ENCODE measurements around the gene MAPKAP1. TPM values are rescaled to one million over a fixed set of nuclear protein-coding genes. Genes with fewer than 3 reads are reported as not detected.

MAPKAP1 gene
- 10 to 100 TPM; 56.5 to 63.8 TPM for total RNA-seq
- long read RNA-seq, transcript MAPKAP1-201 (12 exons, 3,395 nt): major isoform, 23 of 77 reads
- long read RNA-seq, transcript MAPKAP1-202 (11 exons, 3,256 nt): minor isoform, 11 of 77 reads
- long read RNA-seq, partial matches to known transcripts: 12 of 77 reads
- long read RNA-seq, other reads (novel, unspliced or antisense): 23 of 77 reads

GRCh38 chr9:125706651-125707471 lies at the start of gene MAPKAP1:
Gene MAPKAP1, minus strand, starts transcription at chr9:125707208. Its CDS starts 34,634 bp downstream, at chr9:125672574.
- ATAC-seq (peak; percentile 100), DNase-seq (peak; percentile 97)
- intact Hi-C loops (cut with DNase I, micrococcal nuclease): no loop called here

DNA sequence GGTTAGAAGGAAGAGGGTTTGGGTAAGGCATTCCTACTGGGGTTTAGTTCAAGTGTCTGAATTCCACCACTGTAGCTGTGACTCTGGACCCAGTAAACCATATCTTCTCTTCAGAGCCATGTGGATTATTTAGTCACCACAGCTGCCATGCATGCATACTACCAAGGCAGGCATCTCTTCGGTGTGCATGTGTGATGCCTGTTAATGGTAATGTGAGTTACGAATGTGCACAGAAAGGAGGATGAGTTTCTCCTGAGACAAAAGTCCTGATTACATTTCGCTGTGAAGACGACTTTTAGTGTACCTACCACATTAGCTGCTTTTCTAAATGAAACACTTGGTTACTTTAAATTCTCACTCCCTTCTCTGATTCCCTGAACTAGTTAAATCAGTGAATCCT lies 49.5 kb upstream of the MAPKAP1 start:
- no peak for DNase-seq
- intact Hi-C loops (cut with DNase I, micrococcal nuclease): no loop called here
- no peak for ATAC-seq

GRCh38 chr9:125755340-125755739 lies 48.3 kb upstream of the MAPKAP1 start:
- no peak for DNase-seq
- intact Hi-C loops (cut with DNase I, micrococcal nuclease): no loop called here
- no peak for ATAC-seq

DNA sequence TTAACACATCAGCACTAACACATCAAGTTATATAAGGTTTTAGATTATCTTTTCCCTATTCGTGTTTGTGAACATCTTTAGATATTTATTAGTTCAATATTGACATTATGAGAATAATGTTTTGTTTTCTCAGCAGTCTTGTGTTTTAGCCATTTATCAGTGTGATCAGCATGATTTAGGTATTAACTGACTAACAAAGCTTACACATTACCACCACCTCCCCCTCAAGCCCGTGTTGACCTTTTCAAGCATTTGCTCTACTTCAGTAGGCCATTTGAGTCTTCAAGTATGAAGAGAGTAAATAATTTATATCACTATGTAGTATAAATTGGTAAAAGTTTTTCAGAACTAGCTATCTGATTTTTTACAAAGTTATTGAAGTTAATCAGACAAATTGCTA lies 47.1 kb upstream of the MAPKAP1 start:
- intact Hi-C loops (cut with DNase I, micrococcal nuclease): no loop called here
- no peak for ATAC-seq
- no peak for DNase-seq

DNA sequence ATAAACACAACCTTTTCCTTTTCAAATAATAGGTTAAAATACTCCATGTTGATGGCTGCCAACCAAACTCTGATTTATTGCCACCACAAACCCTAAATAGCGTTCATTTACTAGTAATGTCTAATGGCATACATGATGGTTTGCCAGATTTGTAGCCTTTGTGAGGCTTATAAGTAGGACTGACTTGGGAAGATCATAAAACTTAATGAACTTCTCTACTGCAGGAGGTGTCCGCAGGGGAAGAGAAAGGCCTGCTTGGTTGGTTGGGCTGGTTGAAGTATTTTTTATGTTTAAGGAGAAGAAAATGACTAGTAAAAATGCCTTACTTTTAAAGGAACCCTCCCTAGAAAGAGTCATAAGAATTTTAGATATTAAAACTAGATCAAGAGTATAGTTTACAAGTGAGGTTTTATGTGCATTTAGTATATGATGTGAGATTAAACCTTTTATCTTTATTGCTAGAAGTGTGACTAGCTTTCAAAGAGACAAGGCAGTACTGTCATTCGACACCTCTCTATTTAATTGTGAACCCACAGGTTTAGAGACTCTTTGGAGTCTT lies 45.1 kb upstream of the MAPKAP1 start:
- ATAC-seq (peak; percentile 40), DNase-seq (no peak)
- intact Hi-C loops (cut with DNase I, micrococcal nuclease): no loop called here

DNA sequence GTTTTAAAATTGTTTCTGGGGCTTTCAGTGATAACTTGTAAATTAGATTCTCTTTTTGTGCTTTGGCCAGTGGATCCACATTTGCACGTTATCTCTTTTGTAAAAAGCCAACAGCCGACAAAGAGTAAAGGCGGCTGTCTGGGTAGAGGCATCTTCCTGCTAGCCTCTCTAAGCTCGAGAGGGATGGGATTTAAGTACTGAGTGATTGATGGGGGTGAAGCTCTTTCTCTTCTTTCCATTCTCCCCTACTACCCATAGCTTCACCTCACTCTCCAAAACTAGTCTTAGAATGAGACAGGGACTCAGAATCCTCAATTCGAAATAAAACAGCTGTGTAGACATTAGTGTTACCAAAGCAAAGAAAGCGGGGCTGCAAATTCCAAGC lies 43.6 kb upstream of the MAPKAP1 start:
- DNase-seq (no peak), ATAC-seq (no peak)
- intact Hi-C loops (cut with DNase I, micrococcal nuclease): no loop called here

DNA sequence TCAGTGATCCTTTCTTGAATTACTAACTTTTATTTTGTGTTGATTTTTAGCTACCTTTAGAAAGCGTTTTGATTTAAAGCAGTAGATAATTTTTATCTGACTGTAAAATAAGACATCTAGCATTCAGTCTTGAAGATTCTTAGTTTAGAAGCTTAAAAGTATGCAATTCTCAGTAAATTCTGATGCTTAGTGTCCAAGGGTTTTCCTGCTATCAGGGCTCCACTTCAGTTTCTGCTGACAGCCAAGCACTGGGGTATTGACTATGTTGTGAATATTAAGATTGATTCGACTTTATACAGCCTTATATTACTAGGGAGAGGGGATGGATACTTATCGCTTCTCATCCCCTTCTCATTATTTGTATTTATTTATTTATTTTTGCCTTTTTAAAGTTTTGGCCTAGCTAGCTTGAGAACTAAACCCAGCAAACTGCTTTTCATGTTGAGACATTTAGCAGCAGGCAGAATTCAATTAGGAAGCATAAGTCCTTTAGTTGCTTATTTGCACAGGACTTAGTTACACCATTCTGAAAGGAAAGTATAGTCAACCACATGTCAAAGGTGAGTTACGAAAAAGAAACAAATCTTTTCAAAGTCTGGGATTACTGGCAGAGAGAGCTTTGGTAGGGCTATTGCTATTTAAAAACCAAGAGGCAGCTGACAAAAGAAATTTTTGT lies 43.1 kb upstream of the MAPKAP1 start:
- intact Hi-C loops (cut with DNase I, micrococcal nuclease): loop anchor here in 1 of 2 donors (10.0 kb wide), 1 partner anchor 195 kb away; no protein-coding TSS in a partner anchor
- no peak for DNase-seq
- ATAC-seq: no peak

DNA sequence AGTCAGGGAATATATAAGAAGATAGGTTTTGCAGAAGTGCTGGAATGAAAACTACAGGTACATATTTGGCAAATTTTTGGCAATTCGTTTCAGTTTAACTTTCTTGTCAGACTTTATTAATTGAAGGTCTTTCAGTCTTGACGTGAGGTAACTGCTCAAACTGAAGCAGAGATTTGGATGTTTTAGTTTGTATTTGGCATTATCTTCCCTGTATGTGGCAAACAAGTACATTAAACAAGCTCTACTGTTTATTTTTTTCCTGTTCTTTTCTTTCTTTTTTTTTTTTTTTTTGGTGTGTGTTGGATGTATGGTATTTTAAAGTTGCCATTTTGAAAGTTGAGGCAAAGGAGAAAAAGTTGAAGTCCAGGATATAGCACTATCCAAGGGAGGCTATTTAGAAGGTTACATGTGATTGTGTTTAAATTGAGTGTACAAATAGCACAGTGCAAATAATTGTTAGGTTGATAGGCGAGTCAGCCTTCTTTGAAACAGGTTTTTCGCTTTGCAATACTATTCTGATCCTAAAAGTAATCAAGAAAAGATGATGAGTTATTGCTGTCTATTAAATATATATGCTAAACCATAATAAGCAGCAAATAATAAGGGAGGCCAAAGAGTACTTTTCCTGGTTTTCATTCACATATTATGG lies 42.4 kb upstream of the MAPKAP1 start:
- intact Hi-C loops (cut with DNase I, micrococcal nuclease): loop anchor here in 1 of 2 donors (10.0 kb wide), 1 partner anchor 195 kb away; no protein-coding TSS in a partner anchor
- ATAC-seq: no peak
- DNase-seq: no peak

DNA sequence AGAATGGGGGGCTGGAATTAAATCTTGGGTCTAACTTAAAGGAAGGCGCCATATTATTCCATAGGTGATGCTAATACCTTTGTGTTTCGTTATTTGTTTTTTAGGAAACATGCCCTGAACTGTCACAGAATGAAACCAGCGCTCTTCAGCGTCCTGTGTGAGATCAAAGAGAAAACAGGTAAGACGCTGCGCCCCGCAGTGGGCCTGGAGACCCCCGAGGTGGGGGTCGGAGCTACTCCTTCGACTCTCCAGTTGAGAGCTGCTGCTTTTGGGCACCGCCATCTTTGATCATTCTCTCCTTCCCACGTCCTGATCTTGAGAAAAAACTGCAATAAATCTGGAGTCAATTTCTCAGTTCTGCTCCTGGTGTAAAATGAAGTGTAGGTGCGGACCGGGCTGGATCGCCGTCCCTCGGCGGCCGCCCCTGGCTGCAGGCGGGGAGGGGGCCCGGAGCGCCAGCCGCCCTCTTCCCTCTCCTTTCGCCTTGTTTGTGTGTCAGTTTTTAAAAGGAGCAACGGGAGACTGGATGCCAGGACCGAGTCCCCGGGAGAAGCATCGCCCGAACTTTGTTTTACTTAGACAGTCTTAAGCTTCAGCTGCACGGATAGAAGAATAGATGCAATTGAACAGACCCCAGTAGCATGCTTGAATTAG lies 41.6 kb upstream of the MAPKAP1 start:
- ATAC-seq (no peak), DNase-seq (peak in 1 of 2 donors; percentile 12)
- intact Hi-C loops (cut with DNase I, micrococcal nuclease): loop anchor here in 1 of 2 donors (10.0 kb wide), 1 partner anchor 194 kb away; no protein-coding TSS in a partner anchor

DNA sequence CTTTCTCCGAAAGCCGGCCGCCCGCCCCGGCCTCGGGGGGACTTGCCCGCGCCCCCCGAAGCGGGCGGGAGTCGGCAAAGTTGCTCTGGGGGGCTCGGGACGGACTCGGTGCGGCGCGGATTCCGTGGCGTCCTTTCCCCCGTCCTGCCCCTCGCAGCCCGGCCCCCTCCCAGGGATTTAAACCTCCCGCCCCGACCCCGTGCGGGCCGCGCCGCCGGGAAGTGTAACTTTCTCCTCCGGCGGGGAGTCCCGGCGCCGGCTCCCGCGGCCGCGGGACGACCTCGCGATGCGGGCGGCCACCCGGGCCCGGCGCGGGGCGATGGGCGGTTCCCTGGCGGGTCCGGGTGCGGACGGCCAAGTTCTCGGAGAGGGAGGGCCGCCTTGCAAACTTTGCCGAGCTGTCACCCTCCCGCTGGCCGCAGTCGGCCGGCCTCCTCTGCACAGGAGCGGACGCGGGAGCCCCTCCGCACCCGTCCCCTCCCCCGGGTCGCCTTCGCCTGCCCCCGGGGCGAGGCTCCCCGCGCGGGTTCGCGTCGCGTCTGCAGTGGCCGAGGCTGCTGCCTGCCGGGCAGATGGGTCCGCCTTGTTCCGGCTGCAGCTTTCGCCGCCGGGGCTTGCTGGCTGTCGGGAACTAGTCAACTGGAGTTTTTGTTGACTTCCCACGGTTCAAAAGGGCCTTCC lies 40.9 kb upstream of the MAPKAP1 start:
- DNase-seq (peak; percentile 32 to 58), ATAC-seq (no peak)
- intact Hi-C loops (cut with DNase I, micrococcal nuclease): loop anchor here in 1 of 2 donors (10.0 kb wide), 1 partner anchor 193 kb away; no protein-coding TSS in a partner anchor

GRCh38 chr9:125747053-125747764 lies 40.2 kb upstream of the MAPKAP1 start, which contains the start of gene PBX3:
Gene PBX3, plus strand, starts transcription at chr9:125747373.
- ATAC-seq (peak; percentile 3), DNase-seq (peak; percentile 44 to 66)
- intact Hi-C loops (cut with DNase I, micrococcal nuclease): loop anchor here in 1 of 2 donors (10.0 kb wide), 1 partner anchor 192 kb away; no protein-coding TSS in a partner anchor

- no peak for ATAC-seq
- no peak for DNase-seq
- intact Hi-C loops (cut with DNase I, micrococcal nuclease): loop anchor here in 1 of 2 donors (10.0 kb wide), 1 partner anchor 192 kb away; no protein-coding TSS in a partner anchor
These were observed 39.7 kb upstream of the MAPKAP1 start for GRCh38 chr9:125746774-125747052.

GRCh38 chr9:125746017-125746773 lies 39.2 kb upstream of the MAPKAP1 start:
- DNase-seq: peak; percentile 95
- intact Hi-C loops (cut with DNase I, micrococcal nuclease): loop anchor here in 1 of 2 donors (10.0 kb wide), 1 partner anchor 191 kb away; no protein-coding TSS in a partner anchor
- peak; percentile 92 for ATAC-seq

- DNase-seq (no peak), ATAC-seq (peak; percentile 9)
- intact Hi-C loops (cut with DNase I, micrococcal nuclease): loop anchor here in 1 of 2 donors (10.0 kb wide), 1 partner anchor 191 kb away; no protein-coding TSS in a partner anchor
These were observed 38.6 kb upstream of the MAPKAP1 start for GRCh38 chr9:125745682-125746016.

DNA sequence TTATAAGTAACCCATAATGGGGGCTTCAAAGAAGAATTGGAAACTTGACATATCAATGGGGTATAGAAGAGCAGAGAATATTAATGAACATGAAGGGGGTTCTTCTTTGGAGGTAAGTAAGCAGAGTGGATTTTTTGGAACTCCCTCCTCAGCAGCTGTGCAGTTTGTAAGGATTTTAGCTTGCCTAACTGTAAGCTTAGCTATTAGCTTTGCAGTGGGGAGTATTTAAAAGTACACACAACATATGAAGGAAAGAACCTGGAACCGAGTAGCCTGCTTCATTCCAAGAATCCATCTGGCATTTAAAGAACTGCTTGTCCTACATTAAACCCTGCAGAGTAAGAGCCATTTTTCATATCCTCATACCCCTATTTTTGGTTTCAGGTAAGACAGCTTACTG lies 38.0 kb upstream of the MAPKAP1 start:
- ATAC-seq: no peak
- intact Hi-C loops (cut with DNase I, micrococcal nuclease): loop anchor here in 1 of 2 donors (10.0 kb wide), 1 partner anchor 190 kb away; no protein-coding TSS in a partner anchor
- DNase-seq: no peak

GRCh38 chr9:125744616-125745015 lies 37.6 kb upstream of the MAPKAP1 start:
- DNase-seq (no peak), ATAC-seq (no peak)
- intact Hi-C loops (cut with DNase I, micrococcal nuclease): loop anchor here in 1 of 2 donors (10.0 kb wide), 1 partner anchor 190 kb away; no protein-coding TSS in a partner anchor
